ENCODE measurements around the gene ZNF462. TPM values are rescaled to one million over a fixed set of nuclear protein-coding genes. Genes with fewer than 3 reads are reported as not detected.

Gene ZNF462
- total RNA-seq, 1 donor from 2014 or later: 32.1 TPM

GRCh38 chr9:106932178-106932577 lies 69.2 kb downstream of the ZNF462 start:
- no peak for TF ChIP-seq CTCF (IDR thresholded peaks at IDR 0.05; ENCODE audit: insufficient read depth, low read length, poor library complexity, severe bottlenecking)
- Histone ChIP-seq H3K27me3 (ENCODE audit: control insufficient read depth, insufficient read depth, low read length) (no peaks in the 10 kb centered on the region), H3K4me3 (ENCODE audit: low read depth, low read length) (no peak overlapping the region), H3K36me3 (ENCODE audit: control insufficient read depth, insufficient read depth, low read length) (peaks cover 4% of the 10 kb centered on the region)
- no peak for DNase-seq (ENCODE audit: low read depth)

- no peak for TF ChIP-seq CTCF (IDR thresholded peaks at IDR 0.05; ENCODE audit: insufficient read depth, low read length, poor library complexity, severe bottlenecking)
- no peaks in the 10 kb centered on the region for H3K27me3 ChIP-seq (ENCODE audit: control insufficient read depth, insufficient read depth, low read length)
- peaks cover 4% of the 10 kb centered on the region for H3K36me3 ChIP-seq (ENCODE audit: control insufficient read depth, insufficient read depth, low read length)
- DNase-seq (ENCODE audit: low read depth): no peak
- H3K4me3 ChIP-seq (ENCODE audit: low read depth, low read length): no peak overlapping the region
Observed at GRCh38 chr9:106932675-106933074, 69.7 kb downstream of the ZNF462 start.

DNA sequence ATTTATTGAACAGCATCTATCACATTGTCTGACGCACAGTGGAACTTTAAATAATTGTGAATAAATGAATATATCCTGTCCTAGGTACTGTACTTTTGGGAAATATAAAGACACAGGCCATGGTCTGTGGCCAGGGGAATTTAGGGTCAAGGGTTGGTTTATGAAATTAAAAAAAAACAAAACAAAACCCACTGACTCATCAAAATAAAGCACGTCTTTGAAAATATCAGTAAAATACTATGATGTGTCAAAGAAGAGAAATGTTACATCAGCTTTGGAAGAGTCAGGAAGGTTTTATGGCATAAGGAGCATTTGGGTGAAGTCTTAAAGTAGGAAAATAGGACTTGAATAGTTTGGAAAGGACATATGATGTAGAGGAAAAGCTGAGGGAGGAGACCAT lies 70.5 kb downstream of the ZNF462 start:
- no peak for TF ChIP-seq CTCF (IDR thresholded peaks at IDR 0.05; ENCODE audit: insufficient read depth, low read length, poor library complexity, severe bottlenecking)
- H3K36me3 ChIP-seq (ENCODE audit: control insufficient read depth, insufficient read depth, low read length): peaks cover 3% of the 10 kb centered on the region

DNA sequence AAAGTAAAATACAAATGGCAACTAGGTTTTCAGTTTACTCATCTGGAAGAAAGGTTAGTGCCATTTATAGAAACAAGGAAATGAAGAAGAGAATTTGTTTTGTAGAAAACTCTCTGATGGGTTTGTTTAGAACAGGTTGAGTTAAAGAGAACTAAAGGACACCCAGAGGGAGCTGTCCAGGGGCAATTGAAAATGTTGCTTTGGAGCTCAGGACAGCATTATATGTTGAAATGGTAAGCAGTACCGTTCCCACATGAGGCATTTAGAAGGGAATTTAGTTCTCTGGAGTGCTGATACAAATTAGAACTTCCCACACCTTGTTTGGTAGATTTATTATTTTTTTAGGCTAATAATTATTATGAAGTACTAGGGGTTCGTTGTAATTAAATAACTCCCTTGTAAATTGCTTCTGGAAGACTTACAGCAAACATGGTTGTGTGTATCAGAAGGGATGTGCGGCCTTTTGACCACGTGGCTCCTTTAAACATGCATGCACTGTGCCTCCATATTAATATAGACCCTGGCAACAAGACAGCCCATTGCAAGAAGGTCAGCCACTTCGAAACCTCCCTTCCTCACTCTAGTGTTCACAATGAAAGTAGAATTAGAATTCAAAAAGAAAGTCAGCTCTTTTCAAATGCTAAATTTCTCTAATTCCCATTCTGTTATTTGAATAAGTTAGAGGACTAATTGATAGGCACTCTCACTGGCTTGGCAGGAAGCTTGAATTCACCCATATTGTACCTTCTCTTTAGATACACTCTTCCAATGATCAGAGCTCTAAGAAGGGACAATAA lies 71.7 kb downstream of the ZNF462 start:
- H3K4me3 ChIP-seq (ENCODE audit: low read depth, low read length): no peak overlapping the region
- no peak for DNase-seq (ENCODE audit: low read depth)
- H3K36me3 ChIP-seq (ENCODE audit: control insufficient read depth, insufficient read depth, low read length): peaks cover 4% of the 10 kb centered on the region
- H3K27me3 ChIP-seq (ENCODE audit: control insufficient read depth, insufficient read depth, low read length): no peaks in the 10 kb centered on the region
- no peak for TF ChIP-seq CTCF (IDR thresholded peaks at IDR 0.05; ENCODE audit: insufficient read depth, low read length, poor library complexity, severe bottlenecking)

More for the DNA sequence above, 70.5 kb downstream of the ZNF462 start:
- Histone ChIP-seq H3K27me3 (ENCODE audit: control insufficient read depth, insufficient read depth, low read length) (no peaks in the 10 kb centered on the region), H3K4me3 (ENCODE audit: low read depth, low read length) (no peak overlapping the region)
- DNase-seq (ENCODE audit: low read depth): no peak

DNA sequence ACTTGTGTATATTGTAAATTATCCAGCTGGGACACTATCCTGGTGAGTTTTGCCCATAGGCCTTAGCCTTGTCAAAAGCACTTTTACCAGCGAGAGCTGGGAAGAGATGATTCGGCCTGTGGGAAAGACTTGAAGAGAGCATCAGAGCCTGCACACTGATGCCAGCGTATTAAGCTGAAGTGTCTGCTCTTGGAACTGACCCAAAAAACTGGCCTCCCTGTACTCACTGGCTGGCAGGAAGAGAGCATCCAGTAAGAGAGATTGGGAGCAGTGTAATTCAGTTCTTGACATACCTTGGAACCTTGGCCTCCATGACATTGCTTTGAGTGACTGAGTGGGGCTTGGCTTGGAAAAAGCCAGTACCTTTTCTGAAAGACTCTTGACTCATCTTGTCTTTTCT lies 73.7 kb downstream of the ZNF462 start:
- no peak for TF ChIP-seq CTCF (IDR thresholded peaks at IDR 0.05; ENCODE audit: insufficient read depth, low read length, poor library complexity, severe bottlenecking)
- Histone ChIP-seq H3K27me3 (ENCODE audit: control insufficient read depth, insufficient read depth, low read length) (no peaks in the 10 kb centered on the region), H3K4me3 (ENCODE audit: low read depth, low read length) (no peak overlapping the region), H3K36me3 (ENCODE audit: control insufficient read depth, insufficient read depth, low read length) (peaks cover 4% of the 10 kb centered on the region)
- no peak for DNase-seq (ENCODE audit: low read depth)

GRCh38 chr9:106941916-106942315 lies 79.0 kb downstream of the ZNF462 start:
- Histone ChIP-seq H3K27me3 (ENCODE audit: control insufficient read depth, insufficient read depth, low read length) (no peaks in the 10 kb centered on the region), H3K36me3 (ENCODE audit: control insufficient read depth, insufficient read depth, low read length) (peaks cover 2% of the 10 kb centered on the region), H3K4me3 (ENCODE audit: low read depth, low read length) (no peak overlapping the region)
- no peak for TF ChIP-seq CTCF (IDR thresholded peaks at IDR 0.05; ENCODE audit: insufficient read depth, low read length, poor library complexity, severe bottlenecking)
- no peak for DNase-seq (ENCODE audit: low read depth)

Data from kidney epithelial cell (primary cell).